ENCODE data around the gene P2RX3. TPM values are rescaled to one million over a fixed set of nuclear protein-coding genes. Genes with fewer than 3 reads are reported as not detected.
"Not testable (repeated sequence)": the region's sequence is repeated elsewhere in the genome, so short reads cannot be mapped to it uniquely, and the experiment has no call there.

Gene P2RX3
- not detected in 2 replicates for total RNA-seq
- long read RNA-seq, result 0 reads

- H3K9me3 Mint-ChIP-seq (ENCODE audit: unreplicated experiment), result no peaks in the 10 kb centered on the region
- H3K4me3 Mint-ChIP-seq (ENCODE audit: unreplicated experiment), result no peak within 1 kb of the TSS
- no peaks in the 10 kb centered on the region for H3K36me3 Mint-ChIP-seq (ENCODE audit: unreplicated experiment)
- TF ChIP-seq CTCF (IDR thresholded peaks at IDR 0.05), result no peak
- peaks cover 16% of the 10 kb centered on the region for H3K27me3 Mint-ChIP-seq (ENCODE audit: unreplicated experiment)
- no peak within 1 kb of the TSS for H3K27ac Mint-ChIP-seq (ENCODE audit: unreplicated experiment)
- H3K4me1 Mint-ChIP-seq (ENCODE audit: unreplicated experiment), result peaks cover 24% of the 10 kb centered on the region
- DNase-seq (ENCODE audit: extremely low spot score, unreplicated experiment), result no peak
Measured at GRCh38 chr11:57338142-57338541, at the start of gene P2RX3. TSS of gene P2RX3 (plus strand) at chr11:57338352. CDS start at chr11:57338551, 199 bp downstream.

GRCh38 chr11:57288771-57289579 is 49.2 kb upstream of the P2RX3 start:
- Mint-ChIP-seq H3K27ac (ENCODE audit: unreplicated experiment) (no peak overlapping the region), H3K36me3 (ENCODE audit: unreplicated experiment) (no peaks in the 10 kb centered on the region), H3K4me1 (ENCODE audit: unreplicated experiment) (peaks cover 22% of the 10 kb centered on the region), H3K27me3 (ENCODE audit: unreplicated experiment) (no peaks in the 10 kb centered on the region), H3K9me3 (ENCODE audit: unreplicated experiment) (no peaks in the 10 kb centered on the region), H3K4me3 (ENCODE audit: unreplicated experiment) (no peak overlapping the region)
- no peak for TF ChIP-seq CTCF (IDR thresholded peaks at IDR 0.05)
- DNase-seq (ENCODE audit: extremely low spot score, unreplicated experiment), result no peak

- H3K36me3 Mint-ChIP-seq (ENCODE audit: unreplicated experiment), result no peaks in the 10 kb centered on the region
- peaks cover 28% of the 10 kb centered on the region for H3K4me1 Mint-ChIP-seq (ENCODE audit: unreplicated experiment)
- no peaks in the 10 kb centered on the region for H3K9me3 Mint-ChIP-seq (ENCODE audit: unreplicated experiment)
- TF ChIP-seq CTCF (IDR thresholded peaks at IDR 0.05), result no peak
- H3K27me3 Mint-ChIP-seq (ENCODE audit: unreplicated experiment), result no peaks in the 10 kb centered on the region
- H3K4me3 Mint-ChIP-seq (ENCODE audit: unreplicated experiment), result no peak overlapping the region
- no peak for DNase-seq (ENCODE audit: extremely low spot score, unreplicated experiment)
- H3K27ac Mint-ChIP-seq (ENCODE audit: unreplicated experiment), result no peak overlapping the region
Measured at GRCh38 chr11:57290288-57290687, 47.9 kb upstream of the P2RX3 start.

GRCh38 chr11:57294225-57295131 is 43.7 kb upstream of the P2RX3 start:
- H3K27ac Mint-ChIP-seq (ENCODE audit: unreplicated experiment), result peak overlapping the region; percentile 86
- peaks cover 2% of the 10 kb centered on the region for H3K9me3 Mint-ChIP-seq (ENCODE audit: unreplicated experiment)
- no peak overlapping the region for H3K4me3 Mint-ChIP-seq (ENCODE audit: unreplicated experiment)
- peaks cover 17% of the 10 kb centered on the region for H3K36me3 Mint-ChIP-seq (ENCODE audit: unreplicated experiment)
- no peaks in the 10 kb centered on the region for H3K27me3 Mint-ChIP-seq (ENCODE audit: unreplicated experiment)
- TF ChIP-seq CTCF (IDR thresholded peaks at IDR 0.05), result no peak
- H3K4me1 Mint-ChIP-seq (ENCODE audit: unreplicated experiment), result peaks cover 22% of the 10 kb centered on the region
- no peak for DNase-seq (ENCODE audit: extremely low spot score, unreplicated experiment)

- not testable (repeated sequence) for DNase-seq (ENCODE audit: extremely low spot score, unreplicated experiment); H3K27me3 Mint-ChIP-seq (ENCODE audit: unreplicated experiment); H3K9me3 Mint-ChIP-seq (ENCODE audit: unreplicated experiment); H3K27ac Mint-ChIP-seq (ENCODE audit: unreplicated experiment); H3K4me3 Mint-ChIP-seq (ENCODE audit: unreplicated experiment)
- Mint-ChIP-seq H3K4me1 (ENCODE audit: unreplicated experiment) (peaks cover 20% of the 10 kb centered on the region), H3K36me3 (ENCODE audit: unreplicated experiment) (peaks cover 33% of the 10 kb centered on the region)
Measured at GRCh38 chr11:57296205-57296604, 41.9 kb upstream of the P2RX3 start.

All from osteocyte (in vitro differentiated cells).